WTC11 (cell line): ENCODE measurements around the gene ATP11A. TPM values are rescaled to one million over a fixed set of nuclear protein-coding genes. Genes with fewer than 3 reads are reported as not detected.

Experiments
- ATAC-seq: fragments of 200-7000 bp; cut with Tn5 transposase; 2 replicates; pipeline ENCODE4 v1.10.0; 2021; ENCODE audit warnings: mild to moderate bottlenecking, moderate library complexity
- CTCF ChIA-PET: fragments of 300-600 bp; sonication (Branson Sonifier 250); formaldehyde crosslinking; loops from one replicate; lab custom pipeline; 2021; ENCODE audit warnings: antibody characterized with exemption; lab: Charles Lee
- POLR2A ChIA-PET: fragments of 350-600 bp; sonication (Branson Sonifier 250); formaldehyde crosslinking; loops from one replicate; lab custom pipeline; 2021; ENCODE audit warnings: antibody characterized with exemption; lab: Charles Lee
- DNase-seq: peaks from one replicate; pipeline ENCODE4 v3.0.0; 2021; ENCODE audit warnings: low spot score
- H3K27ac Mint-ChIP-seq: 2 replicates; pipeline ENCODE4 v1.8.0; 2021; ENCODE audit warnings: mixed read lengths
- H3K27me3 Mint-ChIP-seq: 2 replicates; pipeline ENCODE4 v1.8.0; 2021; ENCODE audit warnings: low read depth, mild to moderate bottlenecking, moderate library complexity, mixed read lengths
- H3K36me3 Mint-ChIP-seq: 2 replicates; pipeline ENCODE4 v1.8.0; 2021; ENCODE audit warnings: mixed read lengths
- H3K4me1 Mint-ChIP-seq: 2 replicates; pipeline ENCODE4 v1.8.0; 2022; ENCODE audit warnings: mixed read lengths
- H3K4me3 Mint-ChIP-seq: 2 replicates; pipeline ENCODE4 v1.8.0; 2021; ENCODE audit warnings: mild to moderate bottlenecking, moderate library complexity, mixed read lengths
- H3K9me3 Mint-ChIP-seq: 2 replicates; pipeline ENCODE4 v1.8.0; 2021; ENCODE audit warnings: mixed read lengths
- ELF4 ChIP-seq: sonication (generic); formaldehyde crosslinking; IDR thresholded peaks from 2 replicates; pipeline ENCODE4 v1.8.1; 2022; ENCODE audit warnings: low read depth, mild to moderate bottlenecking, moderate library complexity, missing genetic modification reagents
- ETV6 ChIP-seq: sonication (generic); formaldehyde crosslinking; IDR thresholded peaks from 2 replicates; pipeline ENCODE4 v1.8.1; 2022; ENCODE audit warnings: mild to moderate bottlenecking, missing genetic modification reagents
- FOXK1 ChIP-seq: sonication (generic); formaldehyde crosslinking; IDR thresholded peaks from 2 replicates; pipeline ENCODE4 v1.8.0; 2022; ENCODE audit warnings: mild to moderate bottlenecking, moderate library complexity, missing genetic modification reagents
- FOXP1 ChIP-seq: sonication (generic); formaldehyde crosslinking; IDR thresholded peaks from 2 replicates; pipeline ENCODE4 v1.8.0; 2022; ENCODE audit warnings: missing genetic modification reagents, mild to moderate bottlenecking, moderate library complexity, borderline replicate concordance
- GABPB1 ChIP-seq: sonication (generic); formaldehyde crosslinking; IDR thresholded peaks from 2 replicates; pipeline ENCODE4 v1.8.1; 2023; ENCODE audit warnings: mild to moderate bottlenecking, missing genetic modification reagents
- IRF2 ChIP-seq: sonication (generic); formaldehyde crosslinking; IDR thresholded peaks from 2 replicates; pipeline ENCODE4 v1.8.0; 2022; ENCODE audit warnings: low read depth, missing genetic modification reagents, borderline replicate concordance
- OVOL2 ChIP-seq: fragments of 250-450 bp; sonication (Bioruptor Pico); IDR thresholded peaks from 2 replicates; pipeline ENCODE4 v1.9.0; 2021; ENCODE audit warnings: mild to moderate bottlenecking, borderline replicate concordance
- SMAD3 ChIP-seq: sonication (generic); formaldehyde crosslinking; IDR thresholded peaks from 2 replicates; pipeline ENCODE4 v1.8.0; 2022; ENCODE audit warnings: missing genetic modification reagents, mild to moderate bottlenecking, borderline replicate concordance
- SOX15 ChIP-seq: fragments of 250-450 bp; sonication (Bioruptor Pico); IDR thresholded peaks from 2 replicates; pipeline ENCODE4 v1.9.0; 2021; ENCODE audit warnings: mild to moderate bottlenecking
- ZNF219 ChIP-seq: sonication (generic); formaldehyde crosslinking; IDR thresholded peaks from 2 replicates; pipeline ENCODE4 v1.8.0; 2023; ENCODE audit warnings: missing genetic modification reagents, mild to moderate bottlenecking, borderline replicate concordance
- ZNF263 ChIP-seq: sonication (generic); formaldehyde crosslinking; IDR thresholded peaks from 2 replicates; pipeline ENCODE4 v1.8.1; 2022; ENCODE audit warnings: low read depth, mild to moderate bottlenecking, moderate library complexity, missing genetic modification reagents
- ZNF423 ChIP-seq: fragments of 250-450 bp; sonication (Bioruptor Pico); IDR thresholded peaks from 2 replicates; pipeline ENCODE4 v2.1.2; 2022; ENCODE audit warnings: mild to moderate bottlenecking, moderate library complexity
- total RNA-seq: library from RNA; stranded (reverse); gene quantifications from 3 replicates; pipeline ENCODE4 v1.2.3, GENCODE V29; 2021
- TF ChIP-seq, protein P1 (sequence below): fragments of 250-450 bp; sonication (Bioruptor Pico); IDR thresholded peaks from 2 replicates; pipeline ENCODE4 v1.9.0; 2021; ENCODE audit warnings: mild to moderate bottlenecking
- TF ChIP-seq, protein P2 (sequence below): sonication (generic); formaldehyde crosslinking; conservative IDR thresholded peaks from 2 replicates; pipeline ENCODE4 v1.8.1; 2022; ENCODE audit warnings: mild to moderate bottlenecking, missing genetic modification reagents
- TF ChIP-seq, protein P3 (sequence below): fragments of 200-600 bp; IDR thresholded peaks from 2 replicates; pipeline ENCODE4 v1.8.0; 2022; ENCODE audit warnings: antibody characterized with exemption
- TF ChIP-seq, protein P4 (sequence below): sonication (generic); formaldehyde crosslinking; IDR thresholded peaks from 2 replicates; pipeline ENCODE4 v1.8.1; 2023; ENCODE audit warnings: mild to moderate bottlenecking, missing genetic modification reagents, borderline replicate concordance

Gene ATP11A
- total RNA-seq, 1 experiment from 2014 or later: 100 TPM

DNA sequence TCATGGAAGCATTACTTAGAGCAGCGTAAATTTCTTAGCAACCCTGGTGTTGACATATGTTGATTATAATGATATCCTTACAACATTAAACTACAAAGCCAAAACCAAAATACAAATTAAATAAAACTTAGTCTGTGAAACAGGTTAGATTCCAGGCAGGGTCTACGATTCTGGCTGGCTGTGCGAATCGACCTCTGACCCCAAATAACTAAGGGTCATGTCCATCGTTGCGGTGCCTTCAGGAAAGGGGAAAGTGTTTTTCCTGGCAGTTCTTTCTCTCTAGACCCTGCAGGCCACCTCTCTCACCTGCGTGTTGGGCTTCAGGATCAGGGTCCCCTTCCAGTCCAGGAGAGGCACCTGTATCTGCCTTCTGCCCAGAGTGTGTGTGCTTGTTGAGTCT, 66.2 kb downstream of the ATP11A start:
- no peaks in the 10 kb centered on the region for H3K9me3 Mint-ChIP-seq
- ATAC-seq (no peak), DNase-seq (no peak)
- no peaks in the 10 kb centered on the region for H3K27me3 Mint-ChIP-seq
- no peak overlapping the region for H3K4me3 Mint-ChIP-seq
- peaks cover 45% of the 10 kb centered on the region for H3K4me1 Mint-ChIP-seq
- H3K27ac Mint-ChIP-seq: no peak overlapping the region
- POLR2A ChIA-PET: no interaction called here
- no peak for TF ChIP-seq ZNF219 (CRISPR knock-in tag)
- H3K36me3 Mint-ChIP-seq: no peaks in the 10 kb centered on the region
- CTCF ChIA-PET: no interaction called here

DNA sequence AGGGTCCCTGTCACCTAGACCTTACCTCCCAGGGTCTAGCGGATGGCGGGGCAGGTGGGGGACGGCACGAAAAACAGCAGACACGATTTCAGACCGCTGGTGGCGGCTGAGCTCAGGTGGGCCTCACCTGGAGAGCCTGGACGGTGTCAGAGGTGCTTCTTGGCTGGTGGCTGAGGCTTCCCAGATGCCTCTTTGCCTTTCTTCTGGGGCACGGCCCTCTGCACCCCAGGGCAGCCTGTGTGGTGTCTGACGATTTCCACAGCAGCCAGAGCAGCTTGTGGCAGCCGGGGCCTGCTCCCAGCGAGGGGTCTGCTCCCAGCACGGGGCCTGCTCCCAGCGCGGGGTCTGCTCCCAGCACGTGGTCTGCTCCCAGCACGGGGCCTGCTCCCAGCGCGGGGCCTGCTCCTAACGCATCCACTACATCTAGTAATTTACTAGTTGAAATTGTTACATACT, 66.7 kb downstream of the ATP11A start:
- H3K9me3 Mint-ChIP-seq: no peaks in the 10 kb centered on the region
- ChIA-PET POLR2A (no interaction called here), CTCF (no interaction called here)
- DNase-seq (no peak), ATAC-seq (no peak)
- TF ChIP-seq ZNF423 (CRISPR knock-in tag): peak; percentile 74
- TF ChIP-seq, protein P1, sequence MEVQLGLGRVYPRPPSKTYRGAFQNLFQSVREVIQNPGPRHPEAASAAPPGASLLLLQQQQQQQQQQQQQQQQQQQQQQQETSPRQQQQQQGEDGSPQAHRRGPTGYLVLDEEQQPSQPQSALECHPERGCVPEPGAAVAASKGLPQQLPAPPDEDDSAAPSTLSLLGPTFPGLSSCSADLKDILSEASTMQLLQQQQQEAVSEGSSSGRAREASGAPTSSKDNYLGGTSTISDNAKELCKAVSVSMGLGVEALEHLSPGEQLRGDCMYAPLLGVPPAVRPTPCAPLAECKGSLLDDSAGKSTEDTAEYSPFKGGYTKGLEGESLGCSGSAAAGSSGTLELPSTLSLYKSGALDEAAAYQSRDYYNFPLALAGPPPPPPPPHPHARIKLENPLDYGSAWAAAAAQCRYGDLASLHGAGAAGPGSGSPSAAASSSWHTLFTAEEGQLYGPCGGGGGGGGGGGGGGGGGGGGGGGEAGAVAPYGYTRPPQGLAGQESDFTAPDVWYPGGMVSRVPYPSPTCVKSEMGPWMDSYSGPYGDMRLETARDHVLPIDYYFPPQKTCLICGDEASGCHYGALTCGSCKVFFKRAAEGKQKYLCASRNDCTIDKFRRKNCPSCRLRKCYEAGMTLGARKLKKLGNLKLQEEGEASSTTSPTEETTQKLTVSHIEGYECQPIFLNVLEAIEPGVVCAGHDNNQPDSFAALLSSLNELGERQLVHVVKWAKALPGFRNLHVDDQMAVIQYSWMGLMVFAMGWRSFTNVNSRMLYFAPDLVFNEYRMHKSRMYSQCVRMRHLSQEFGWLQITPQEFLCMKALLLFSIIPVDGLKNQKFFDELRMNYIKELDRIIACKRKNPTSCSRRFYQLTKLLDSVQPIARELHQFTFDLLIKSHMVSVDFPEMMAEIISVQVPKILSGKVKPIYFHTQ (CRISPR knock-in tag): no peak
- peaks cover 48% of the 10 kb centered on the region for H3K4me1 Mint-ChIP-seq
- H3K36me3 Mint-ChIP-seq: no peaks in the 10 kb centered on the region
- H3K4me3 Mint-ChIP-seq: no peak overlapping the region
- no peaks in the 10 kb centered on the region for H3K27me3 Mint-ChIP-seq
- no peak overlapping the region for H3K27ac Mint-ChIP-seq

DNA sequence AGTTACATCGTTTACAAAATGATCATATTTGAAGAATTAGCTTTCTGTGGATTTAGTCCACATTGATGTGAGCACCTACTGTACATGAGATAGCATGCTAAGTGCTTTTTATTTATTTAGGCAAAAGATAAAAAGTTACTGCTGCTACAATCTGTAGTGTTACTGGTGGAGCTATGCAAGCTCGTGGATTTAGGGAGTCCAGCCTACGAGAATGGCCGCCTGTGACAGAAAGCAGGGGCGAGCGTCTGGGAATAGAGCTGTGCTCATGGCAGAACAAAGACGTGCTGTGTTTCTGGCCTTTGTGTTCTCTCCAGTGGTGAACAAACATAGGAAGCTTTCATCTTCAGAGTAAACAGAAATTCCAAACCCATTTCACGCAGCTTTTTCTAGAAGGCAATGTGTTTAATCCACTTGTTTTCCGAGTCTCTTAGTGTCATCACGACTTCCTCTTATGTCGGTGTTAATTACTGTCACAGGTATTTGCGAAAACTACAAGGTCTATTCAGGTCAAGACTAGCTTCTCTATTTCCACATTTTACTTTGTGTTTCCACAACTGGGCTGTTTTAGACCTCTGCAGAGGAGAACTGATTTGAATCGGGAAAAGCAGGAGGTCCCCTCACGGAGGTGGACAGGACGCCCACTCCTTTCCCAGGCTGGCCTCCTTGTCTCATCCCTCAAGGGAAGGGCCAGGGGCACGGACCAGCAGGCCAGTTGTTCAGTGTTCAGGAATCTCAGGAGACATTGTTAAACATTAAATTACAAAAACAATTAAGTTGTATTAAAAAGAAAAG, 67.3 kb downstream of the ATP11A start:
- Mint-ChIP-seq H3K36me3 (no peaks in the 10 kb centered on the region), H3K4me1 (peaks cover 48% of the 10 kb centered on the region), H3K27ac (peak overlapping the region; percentile 51; the same call in 1 of the 2 replicates), H3K9me3 (no peaks in the 10 kb centered on the region), H3K27me3 (no peaks in the 10 kb centered on the region), H3K4me3 (no peak overlapping the region)
- CTCF ChIA-PET: no interaction called here
- POLR2A ChIA-PET: no interaction called here
- peak; percentile 43; the same call in 1 of the 2 replicates for TF ChIP-seq GABPB1
- TF ChIP-seq ELF4 (CRISPR knock-in tag): no peak
- DNase-seq (no peak), ATAC-seq (no peak)

DNA sequence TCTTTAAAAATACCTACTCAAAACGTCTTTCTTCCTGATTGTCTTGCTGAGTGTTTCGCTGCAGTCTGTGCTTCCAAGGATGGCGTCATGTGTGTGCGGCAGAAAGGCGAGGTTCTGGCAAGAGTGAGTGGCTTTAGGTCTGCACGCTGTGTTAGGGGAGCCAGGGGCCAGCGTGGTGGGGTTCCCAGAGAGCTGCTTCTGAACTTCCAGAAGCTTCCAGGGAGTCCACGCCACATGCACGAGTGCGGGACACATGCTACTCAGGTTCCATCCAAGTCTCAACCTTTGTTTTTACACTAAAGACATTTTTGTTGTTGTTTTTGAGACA, 67.9 kb downstream of the ATP11A start:
- Mint-ChIP-seq H3K27me3 (no peaks in the 10 kb centered on the region), H3K9me3 (no peaks in the 10 kb centered on the region), H3K4me1 (peaks cover 49% of the 10 kb centered on the region), H3K27ac (peak overlapping the region; percentile 41; the same call in 1 of the 2 replicates), H3K4me3 (no peak overlapping the region), H3K36me3 (no peaks in the 10 kb centered on the region)
- CTCF ChIA-PET: no interaction called here
- ATAC-seq (no peak), DNase-seq (no peak)
- POLR2A ChIA-PET: no interaction called here
- TF ChIP-seq, protein P2, sequence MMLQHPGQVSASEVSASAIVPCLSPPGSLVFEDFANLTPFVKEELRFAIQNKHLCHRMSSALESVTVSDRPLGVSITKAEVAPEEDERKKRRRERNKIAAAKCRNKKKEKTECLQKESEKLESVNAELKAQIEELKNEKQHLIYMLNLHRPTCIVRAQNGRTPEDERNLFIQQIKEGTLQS (CRISPR knock-in tag): no peak
- TF ChIP-seq SMAD3 (CRISPR knock-in tag) (no peak), ETV6 (CRISPR knock-in tag) (no peak), OVOL2 (CRISPR knock-in tag) (no peak), IRF2 (CRISPR knock-in tag) (no peak), FOXK1 (CRISPR knock-in tag) (no peak), SOX15 (CRISPR knock-in tag) (no peak), GABPB1 (no peak), FOXP1 (no peak), ZNF263 (CRISPR knock-in tag) (no peak)
- TF ChIP-seq, protein P1 (CRISPR knock-in tag): no peak
- TF ChIP-seq, protein P3, sequence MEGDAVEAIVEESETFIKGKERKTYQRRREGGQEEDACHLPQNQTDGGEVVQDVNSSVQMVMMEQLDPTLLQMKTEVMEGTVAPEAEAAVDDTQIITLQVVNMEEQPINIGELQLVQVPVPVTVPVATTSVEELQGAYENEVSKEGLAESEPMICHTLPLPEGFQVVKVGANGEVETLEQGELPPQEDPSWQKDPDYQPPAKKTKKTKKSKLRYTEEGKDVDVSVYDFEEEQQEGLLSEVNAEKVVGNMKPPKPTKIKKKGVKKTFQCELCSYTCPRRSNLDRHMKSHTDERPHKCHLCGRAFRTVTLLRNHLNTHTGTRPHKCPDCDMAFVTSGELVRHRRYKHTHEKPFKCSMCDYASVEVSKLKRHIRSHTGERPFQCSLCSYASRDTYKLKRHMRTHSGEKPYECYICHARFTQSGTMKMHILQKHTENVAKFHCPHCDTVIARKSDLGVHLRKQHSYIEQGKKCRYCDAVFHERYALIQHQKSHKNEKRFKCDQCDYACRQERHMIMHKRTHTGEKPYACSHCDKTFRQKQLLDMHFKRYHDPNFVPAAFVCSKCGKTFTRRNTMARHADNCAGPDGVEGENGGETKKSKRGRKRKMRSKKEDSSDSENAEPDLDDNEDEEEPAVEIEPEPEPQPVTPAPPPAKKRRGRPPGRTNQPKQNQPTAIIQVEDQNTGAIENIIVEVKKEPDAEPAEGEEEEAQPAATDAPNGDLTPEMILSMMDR: no peak
- TF ChIP-seq, protein P4, sequence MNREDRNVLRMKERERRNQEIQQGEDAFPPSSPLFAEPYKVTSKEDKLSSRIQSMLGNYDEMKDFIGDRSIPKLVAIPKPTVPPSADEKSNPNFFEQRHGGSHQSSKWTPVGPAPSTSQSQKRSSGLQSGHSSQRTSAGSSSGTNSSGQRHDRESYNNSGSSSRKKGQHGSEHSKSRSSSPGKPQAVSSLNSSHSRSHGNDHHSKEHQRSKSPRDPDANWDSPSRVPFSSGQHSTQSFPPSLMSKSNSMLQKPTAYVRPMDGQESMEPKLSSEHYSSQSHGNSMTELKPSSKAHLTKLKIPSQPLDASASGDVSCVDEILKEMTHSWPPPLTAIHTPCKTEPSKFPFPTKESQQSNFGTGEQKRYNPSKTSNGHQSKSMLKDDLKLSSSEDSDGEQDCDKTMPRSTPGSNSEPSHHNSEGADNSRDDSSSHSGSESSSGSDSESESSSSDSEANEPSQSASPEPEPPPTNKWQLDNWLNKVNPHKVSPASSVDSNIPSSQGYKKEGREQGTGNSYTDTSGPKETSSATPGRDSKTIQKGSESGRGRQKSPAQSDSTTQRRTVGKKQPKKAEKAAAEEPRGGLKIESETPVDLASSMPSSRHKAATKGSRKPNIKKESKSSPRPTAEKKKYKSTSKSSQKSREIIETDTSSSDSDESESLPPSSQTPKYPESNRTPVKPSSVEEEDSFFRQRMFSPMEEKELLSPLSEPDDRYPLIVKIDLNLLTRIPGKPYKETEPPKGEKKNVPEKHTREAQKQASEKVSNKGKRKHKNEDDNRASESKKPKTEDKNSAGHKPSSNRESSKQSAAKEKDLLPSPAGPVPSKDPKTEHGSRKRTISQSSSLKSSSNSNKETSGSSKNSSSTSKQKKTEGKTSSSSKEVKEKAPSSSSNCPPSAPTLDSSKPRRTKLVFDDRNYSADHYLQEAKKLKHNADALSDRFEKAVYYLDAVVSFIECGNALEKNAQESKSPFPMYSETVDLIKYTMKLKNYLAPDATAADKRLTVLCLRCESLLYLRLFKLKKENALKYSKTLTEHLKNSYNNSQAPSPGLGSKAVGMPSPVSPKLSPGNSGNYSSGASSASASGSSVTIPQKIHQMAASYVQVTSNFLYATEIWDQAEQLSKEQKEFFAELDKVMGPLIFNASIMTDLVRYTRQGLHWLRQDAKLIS: no peak
